CD4-positive, CD25-positive, alpha-beta regulatory T cell (primary cell): Measurements from ENCODE around the gene SYT9. TPM values are rescaled to one million over a fixed set of nuclear protein-coding genes. Genes with fewer than 3 reads are reported as not detected.

Experiments used
- ATAC-seq, 2 donors: fragments of 150-1000 bp; cut with Tn5 transposase; one replicate each; pipeline ENCODE4 v1.10.0; 2021; ENCODE audit warnings: low read depth in 2 of 2, moderate number of reproducible peaks in 2 of 2, moderate library complexity in 1 of 2
- DNase-seq, 3 donors: peaks; one replicate each; pipeline versions ENCODE4 v3.0.0 to v3.0.0-alpha.2; 2012 to 2022; ENCODE audit warnings: mixed read lengths in 1 of 3
- H3K27ac ChIP-seq: one replicate; pipeline ENCODE4 v1.7.0; 2013; ENCODE audit warnings: mild to moderate bottlenecking, low read length; ENCODE audit not compliant: insufficient read depth, poor library complexity, severe bottlenecking
- H3K27me3 ChIP-seq: one replicate; pipeline ENCODE4 v1.7.0; 2013; ENCODE audit warnings: low read length; ENCODE audit not compliant: control insufficient read depth, insufficient read depth
- H3K36me3 ChIP-seq: one replicate; pipeline ENCODE4 v1.7.0; 2013; ENCODE audit warnings: mild to moderate bottlenecking, low read length, moderate library complexity; ENCODE audit not compliant: control insufficient read depth, insufficient read depth
- H3K4me1 ChIP-seq: 2 replicates; pipeline ENCODE4 v1.7.0; 2013; ENCODE audit warnings: mild to moderate bottlenecking, low read length; ENCODE audit not compliant: insufficient read depth, control insufficient read depth, poor library complexity, severe bottlenecking
- H3K4me3 ChIP-seq: one replicate; pipeline ENCODE4 v1.7.0; 2013; ENCODE audit warnings: low read depth, mild to moderate bottlenecking, low read length, moderate library complexity
- H3K9me3 ChIP-seq, 2 experiments: 1 replicate in 1 of 2; 2 replicates in 1 of 2; pipeline ENCODE4 v1.7.0; 2013; ENCODE audit warnings: low read length in 2 of 2, mild to moderate bottlenecking in 1 of 2, moderate library complexity in 1 of 2; ENCODE audit not compliant: control insufficient read depth in 2 of 2
- H3K27ac Mint-ChIP-seq, 3 donors: one replicate each; pipeline ENCODE4 v1.8.0; 2020 to 2022; ENCODE audit warnings: mild to moderate bottlenecking in 3 of 3, mixed read lengths in 3 of 3, moderate library complexity in 2 of 3
- H3K27me3 Mint-ChIP-seq: one replicate; pipeline ENCODE4 v1.8.0; 2022; ENCODE audit warnings: mild to moderate bottlenecking, mixed read lengths
- H3K36me3 Mint-ChIP-seq: one replicate; pipeline ENCODE4 v1.8.0; 2020; ENCODE audit warnings: mixed read lengths
- H3K4me1 Mint-ChIP-seq, 4 donors: one replicate each; pipeline ENCODE4 v1.8.0; 2020 to 2022; ENCODE audit warnings: mixed read lengths in 4 of 4, mild to moderate bottlenecking in 1 of 4
- H3K4me3 Mint-ChIP-seq, 4 donors: one replicate each; pipeline ENCODE4 v1.8.0; 2020 to 2022; ENCODE audit warnings: mild to moderate bottlenecking in 4 of 4, mixed read lengths in 4 of 4, moderate library complexity in 3 of 4
- H3K9me3 Mint-ChIP-seq, 7 donors: one replicate each; pipeline ENCODE4 v1.8.0; 2020 to 2022; ENCODE audit warnings: mixed read lengths in 7 of 7, mild to moderate bottlenecking in 3 of 7, moderate library complexity in 2 of 7
- polyA plus RNA-seq, 4 donors: library from polyadenylated mRNA; unstranded; fragments of 300-500 nt; fragmentation: Illumina TruSeq; gene quantifications; one replicate each; pipeline ENCODE4 v1.2.3, GENCODE V29; 2021
- total RNA-seq: library from RNA; stranded (reverse); gene quantifications from one replicate; pipeline ENCODE4 v1.2.3, GENCODE V29; 2022

Gene SYT9
- total and polyA plus RNA-seq, 5 donors from 2014 or later, result 0.10 TPM; not detected in 4

- ATAC-seq (no peak), DNase-seq (no peak)
- H3K27me3 ChIP-seq, result no peaks in the 10 kb centered on the region
- H3K27me3 Mint-ChIP-seq, result peaks cover 2% of the 10 kb centered on the region
- H3K4me3 ChIP-seq, result no peak overlapping the region
- H3K9me3 ChIP-seq, result no peaks in the 10 kb centered on the region
- H3K4me1 Mint-ChIP-seq, result no peaks in the 10 kb centered on the region
- H3K27ac Mint-ChIP-seq, result no peak overlapping the region
- no peak overlapping the region for H3K27ac ChIP-seq
- H3K36me3 ChIP-seq, result no peaks in the 10 kb centered on the region
- peaks cover 0 to 3% (median 2%) of the 10 kb centered on the region in 7 donors for H3K9me3 Mint-ChIP-seq
- no peaks in the 10 kb centered on the region for H3K4me1 ChIP-seq
- no peaks in the 10 kb centered on the region for H3K36me3 Mint-ChIP-seq
- no peak overlapping the region for H3K4me3 Mint-ChIP-seq
Observed at GRCh38 chr11:7384691-7385090, 133.0 kb downstream of the SYT9 start.

GRCh38 chr11:7385532-7385931 lies 133.8 kb downstream of the SYT9 start:
- no peaks in the 10 kb centered on the region for H3K27me3 ChIP-seq
- Mint-ChIP-seq H3K4me1 (no peaks in the 10 kb centered on the region), H3K27me3 (no peaks in the 10 kb centered on the region), H3K9me3 (peaks cover 0 to 4% (median 2%) of the 10 kb centered on the region in 7 donors), H3K36me3 (no peaks in the 10 kb centered on the region), H3K27ac (no peak overlapping the region), H3K4me3 (no peak overlapping the region)
- no peaks in the 10 kb centered on the region for H3K9me3 ChIP-seq
- DNase-seq (no peak), ATAC-seq (no peak)
- H3K4me1 ChIP-seq, result no peaks in the 10 kb centered on the region
- no peak overlapping the region for H3K27ac ChIP-seq
- H3K4me3 ChIP-seq, result no peak overlapping the region
- H3K36me3 ChIP-seq, result no peaks in the 10 kb centered on the region

DNA sequence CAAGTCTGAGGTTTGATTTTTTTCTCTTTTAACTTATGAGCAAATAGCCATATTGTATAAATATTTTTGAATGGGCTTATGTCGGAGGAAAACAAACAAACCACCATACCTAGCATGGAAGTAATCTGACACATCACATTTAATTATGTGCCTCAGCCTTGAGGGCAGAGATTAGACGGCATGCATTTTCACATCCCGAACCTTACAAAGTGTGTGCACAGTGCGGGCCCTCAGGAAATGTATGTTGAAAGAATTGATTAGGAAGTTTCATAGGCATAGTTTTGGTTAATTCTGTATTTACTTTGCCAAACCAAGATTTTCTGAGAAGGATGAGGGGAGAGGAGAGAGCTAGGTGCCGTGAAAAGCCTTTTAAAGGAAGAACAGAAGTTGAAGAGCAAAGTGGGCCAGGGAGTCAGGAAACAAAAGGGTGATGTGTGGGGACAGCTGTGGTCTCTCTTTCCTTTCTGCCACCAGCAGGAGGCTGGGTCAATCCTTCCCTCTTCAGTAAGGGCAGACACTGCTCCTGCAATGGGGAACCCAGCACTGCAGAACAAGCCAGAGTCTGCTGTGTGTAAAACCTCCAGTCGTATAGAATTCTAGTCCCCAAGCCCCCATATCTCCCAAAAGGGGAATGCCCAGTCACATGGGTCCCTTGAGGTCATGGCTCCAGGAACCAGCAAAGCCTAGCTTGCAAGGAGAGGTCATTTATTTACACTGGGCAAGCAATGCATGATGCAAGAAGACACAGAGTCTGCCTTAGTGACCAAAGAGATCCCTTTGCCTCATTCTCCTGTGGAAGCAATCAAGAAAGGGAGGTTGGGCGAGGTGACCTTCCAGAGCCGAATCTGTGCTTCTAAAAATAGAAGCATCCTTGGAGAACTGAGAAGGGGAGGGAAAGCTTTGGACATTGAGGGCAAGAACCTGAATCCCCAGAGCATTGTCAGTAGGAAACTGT lies 162.5 kb downstream of the SYT9 start:
- peaks cover 0 to 2% of the 10 kb centered on the region in 2 experiments for H3K9me3 ChIP-seq
- H3K36me3 Mint-ChIP-seq, result no peaks in the 10 kb centered on the region
- peaks cover 0 to 4% (median 0%) of the 10 kb centered on the region in 4 donors for H3K4me1 Mint-ChIP-seq
- peaks cover 0 to 14% (median 2%) of the 10 kb centered on the region in 7 donors for H3K9me3 Mint-ChIP-seq
- H3K4me3 ChIP-seq, result no peak overlapping the region
- no peak overlapping the region for H3K27ac Mint-ChIP-seq
- H3K4me1 ChIP-seq, result no peaks in the 10 kb centered on the region
- H3K36me3 ChIP-seq, result no peaks in the 10 kb centered on the region
- DNase-seq (no peak), ATAC-seq (no peak)
- H3K27ac ChIP-seq, result no peak overlapping the region
- H3K4me3 Mint-ChIP-seq, result no peak overlapping the region
- peaks cover 12% of the 10 kb centered on the region for H3K27me3 Mint-ChIP-seq
- peaks cover 8% of the 10 kb centered on the region for H3K27me3 ChIP-seq

DNA sequence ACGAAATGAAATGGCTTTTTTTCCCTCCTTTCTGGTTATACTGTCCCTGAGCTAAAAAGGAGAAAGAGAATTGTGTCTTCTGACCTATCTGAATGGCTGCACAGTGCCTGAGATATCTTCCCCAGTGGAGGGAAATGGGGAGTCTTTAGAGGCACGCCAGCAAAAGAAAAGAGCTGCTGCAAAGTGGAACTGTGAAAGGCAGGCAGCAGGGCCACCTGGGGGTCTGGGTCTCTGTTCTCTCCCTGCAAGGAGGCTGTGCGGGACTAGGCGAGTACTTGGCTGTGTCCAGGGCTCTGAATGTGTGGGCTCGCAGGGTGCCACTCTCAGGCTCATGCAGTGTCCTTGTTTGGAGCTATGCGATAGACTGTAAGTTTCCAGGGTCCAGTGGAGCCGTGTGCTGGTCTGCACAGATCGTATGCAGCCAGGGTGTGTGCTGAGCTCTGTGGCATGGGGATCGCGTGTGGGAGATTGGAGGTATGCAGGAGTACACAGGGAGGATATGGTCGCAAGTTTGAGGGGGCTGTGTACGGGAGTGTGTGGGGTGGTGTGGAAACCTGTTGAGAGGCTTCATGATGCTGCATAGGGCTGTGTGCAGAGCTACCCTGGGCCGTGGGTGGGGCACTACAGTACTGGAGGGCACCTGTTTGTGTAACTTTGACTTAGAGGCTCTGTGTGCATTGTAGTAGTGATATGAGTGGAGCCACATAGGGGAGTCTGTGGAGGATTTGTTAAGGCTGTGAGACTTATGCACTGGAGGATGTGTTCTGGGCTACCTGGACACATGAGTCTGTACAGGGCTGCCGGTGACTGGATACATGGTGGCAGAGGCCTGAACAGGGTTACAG lies 163.5 kb downstream of the SYT9 start:
- Histone ChIP-seq H3K27ac (no peak overlapping the region), H3K27me3 (peaks cover 8% of the 10 kb centered on the region), H3K4me1 (no peaks in the 10 kb centered on the region), H3K36me3 (no peaks in the 10 kb centered on the region), H3K4me3 (no peak overlapping the region), H3K9me3 (peaks cover 0 to 2% of the 10 kb centered on the region in 2 experiments)
- peak overlapping the region in 1 of 3 donors; percentile 3 for H3K27ac Mint-ChIP-seq
- no peak overlapping the region for H3K4me3 Mint-ChIP-seq
- H3K9me3 Mint-ChIP-seq, result peaks cover 0 to 14% (median 2%) of the 10 kb centered on the region in 7 donors
- DNase-seq (no peak), ATAC-seq (no peak)
- peaks cover 0 to 4% (median 0%) of the 10 kb centered on the region in 4 donors for H3K4me1 Mint-ChIP-seq
- H3K36me3 Mint-ChIP-seq, result no peaks in the 10 kb centered on the region
- H3K27me3 Mint-ChIP-seq, result peaks cover 12% of the 10 kb centered on the region

DNA sequence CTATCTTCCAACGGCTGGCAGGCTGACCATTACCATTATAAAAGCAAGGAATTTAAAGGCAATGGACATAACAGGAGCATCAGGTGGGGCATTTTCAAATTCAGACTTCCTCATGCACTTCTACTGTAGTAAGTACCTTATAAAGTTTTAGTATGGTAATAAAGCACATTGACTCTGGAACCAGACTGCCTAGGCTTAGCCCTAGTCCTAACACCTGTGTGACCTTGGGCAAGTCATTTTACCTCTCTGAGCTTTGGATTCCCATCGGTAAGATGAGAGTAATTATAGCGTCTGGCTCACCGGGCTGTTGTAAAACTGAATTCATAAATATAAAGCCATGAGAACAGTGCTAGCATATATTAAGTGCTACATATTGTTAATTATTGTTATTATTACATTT lies 164.4 kb downstream of the SYT9 start:
- H3K9me3 Mint-ChIP-seq, result peaks cover 0 to 12% (median 2%) of the 10 kb centered on the region in 7 donors
- Histone ChIP-seq H3K27ac (no peak overlapping the region), H3K9me3 (peaks cover 0 to 2% of the 10 kb centered on the region in 2 experiments), H3K36me3 (no peaks in the 10 kb centered on the region), H3K27me3 (peaks cover 3% of the 10 kb centered on the region), H3K4me1 (no peaks in the 10 kb centered on the region), H3K4me3 (no peak overlapping the region)
- peaks cover 7% of the 10 kb centered on the region for H3K27me3 Mint-ChIP-seq
- ATAC-seq, result no peak
- no peak overlapping the region for H3K27ac Mint-ChIP-seq
- no peak overlapping the region for H3K4me3 Mint-ChIP-seq
- no peaks in the 10 kb centered on the region for H3K36me3 Mint-ChIP-seq
- no peak for DNase-seq
- H3K4me1 Mint-ChIP-seq, result peaks cover 0 to 4% (median 0%) of the 10 kb centered on the region in 4 donors

DNA sequence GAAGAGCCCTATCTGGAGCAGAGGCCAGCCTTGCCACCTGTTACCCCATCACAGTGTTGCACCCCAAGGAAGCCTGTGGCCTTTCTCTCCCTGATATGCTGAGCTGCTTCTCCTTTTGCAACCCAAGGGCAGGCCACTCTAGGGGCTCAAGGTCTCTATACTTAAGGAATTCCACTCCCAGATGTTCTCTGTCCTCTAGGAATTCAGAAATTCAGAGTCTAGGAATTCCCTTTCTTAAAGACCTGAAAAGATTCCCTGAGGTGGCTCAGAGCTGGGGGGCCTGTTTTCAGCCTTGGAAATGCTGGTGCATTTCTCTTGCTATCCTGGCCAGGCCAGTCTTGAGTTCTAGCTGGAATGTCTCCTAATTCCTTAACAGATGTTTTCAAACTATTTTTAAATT lies 165.6 kb downstream of the SYT9 start:
- Mint-ChIP-seq H3K27ac (no peak overlapping the region), H3K9me3 (peaks cover 0 to 3% (median 0%) of the 10 kb centered on the region in 7 donors), H3K36me3 (no peaks in the 10 kb centered on the region), H3K4me1 (peaks cover 0 to 6% (median 1%) of the 10 kb centered on the region in 4 donors), H3K4me3 (no peak overlapping the region), H3K27me3 (peaks cover 7% of the 10 kb centered on the region)
- DNase-seq (no peak), ATAC-seq (no peak)
- Histone ChIP-seq H3K36me3 (no peaks in the 10 kb centered on the region), H3K9me3 (no peaks in the 10 kb centered on the region), H3K27me3 (no peaks in the 10 kb centered on the region), H3K27ac (no peak overlapping the region), H3K4me3 (no peak overlapping the region), H3K4me1 (no peaks in the 10 kb centered on the region)

GRCh38 chr11:7418061-7418460 lies 166.4 kb downstream of the SYT9 start:
- no peaks in the 10 kb centered on the region for H3K36me3 ChIP-seq
- no peaks in the 10 kb centered on the region for H3K27me3 ChIP-seq
- Mint-ChIP-seq H3K4me3 (no peak overlapping the region), H3K36me3 (no peaks in the 10 kb centered on the region), H3K27me3 (peaks cover 7% of the 10 kb centered on the region), H3K27ac (no peak overlapping the region), H3K9me3 (no peaks in the 10 kb centered on the region), H3K4me1 (peaks cover 2 to 12% (median 5%) of the 10 kb centered on the region in 4 donors)
- no peak overlapping the region for H3K4me3 ChIP-seq
- no peaks in the 10 kb centered on the region for H3K9me3 ChIP-seq
- peaks cover 5% of the 10 kb centered on the region for H3K4me1 ChIP-seq
- H3K27ac ChIP-seq, result no peak overlapping the region
- ATAC-seq (no peak), DNase-seq (no peak)
